Stomach (tissue), 9 donors: ENCODE measurements around the gene RASSF9. TPM values are rescaled to one million over a fixed set of nuclear protein-coding genes. Genes with fewer than 3 reads are reported as not detected.

Source experiments
- DNase-seq, 2 donors: peaks; one replicate each; pipeline versions ENCODE4 v3.0.0 to v3.0.0-alpha.2; 2013 to 2019
- H3K27ac ChIP-seq, 5 donors: fragments of 200-600 bp in 4 of 5; sonication (generic) in 4 of 5; one replicate each; pipeline ENCODE4 v1.5.1; 2013 to 2019; ENCODE audit warnings: mild to moderate bottlenecking in 1 of 5, moderate library complexity in 1 of 5
- H3K27me3 ChIP-seq, 3 donors: fragments of 200-600 bp; sonication (generic); one replicate each; pipeline ENCODE4 v1.5.1; 2017 to 2019; ENCODE audit warnings: mixed run types in 1 of 3
- H3K36me3 ChIP-seq, 4 donors: fragments of 200-600 bp; sonication (generic); 1 replicate in 3 of 4; 2 replicates in 1 of 4; pipeline ENCODE4 v1.5.1; 2016 to 2019
- H3K4me1 ChIP-seq, 4 donors: fragments of 200-600 bp; sonication (generic); one replicate each; pipeline ENCODE4 v1.5.1; 2016 to 2019
- H3K4me3 ChIP-seq, 4 donors: fragments of 200-600 bp; sonication (generic) in 3 of 4; one replicate each; pipeline ENCODE4 v1.5.1; 2016 to 2019; ENCODE audit warnings: mild to moderate bottlenecking in 1 of 4
- H3K9me3 ChIP-seq, 4 donors: fragments of 200-600 bp; sonication (generic); one replicate each; pipeline ENCODE4 v1.5.1; 2016 to 2019
- CTCF ChIP-seq, 7 experiments: fragments of 450-650 bp in 4 of 7; fragments of 200-600 bp in 3 of 7; sonication (generic) in 3 of 7; IDR thresholded peaks; one replicate each; pipeline ENCODE4 v1.5.1; 2016 to 2019; ENCODE audit warnings: antibody characterized with exemption in 7 of 7, control low read depth in 2 of 7, mild to moderate bottlenecking in 1 of 7
- EP300 ChIP-seq: sonication (generic); formaldehyde crosslinking; IDR thresholded peaks from one replicate; pipeline ENCODE4 v1.6.1; 2017; ENCODE audit warnings: antibody characterized with exemption
- POLR2A ChIP-seq, 4 donors: fragments of 450-650 bp; IDR thresholded peaks; one replicate each; pipeline ENCODE4 v1.6.1; 2016; ENCODE audit warnings: antibody characterized with exemption in 4 of 4, control low read depth in 2 of 4, mild to moderate bottlenecking in 1 of 4, moderate library complexity in 1 of 4
- POLR2AphosphoS5 ChIP-seq, 3 donors: sonication (generic); formaldehyde crosslinking; IDR thresholded peaks; one replicate each; pipeline ENCODE4 v1.6.1; 2016; ENCODE audit warnings: antibody characterized with exemption in 3 of 3
- WGBS, 5 donors: extraction: QIAGEN DNeasy Blood & Tissue Kit in 3 of 5; methylation state at CpG; one replicate each; pipeline versions ENCODE4 v1.1.5 to v1.1.7; 2013 to 2018; 5-methylcytosine and 5-hydroxymethylcytosine counted together
- intact Hi-C: fragments of 100-400 bp; cut with DNase I; formaldehyde crosslinking; loops from one replicate; pipeline ENCODE4 v1.15.1; 2023; ENCODE audit warnings: low total_unique reads
- polyA plus RNA-seq, 3 donors: library from polyadenylated mRNA; stranded (reverse); fragments of 200-250 nt; gene quantifications; one replicate each; pipeline ENCODE4 v1.2.3, GENCODE V29; 2013
- total RNA-seq, 5 donors: library from RNA; depleted of rRNA; stranded (reverse); fragments of >200 nt; gene quantifications; one replicate each; pipeline versions ENCODE4 v1.1.0 to v1.2.3, GENCODE V29; 2014 to 2016
- donor health status: healthy with polysubstance abuse.
- donor health status: Bipolar disorder and iron deficiency.
- donor health status: healthy.

The RASSF9 gene
- total and polyA plus RNA-seq, 8 donors = under 0.01 to 6.2 (median 0.58) TPM; not detected in 1

DNA sequence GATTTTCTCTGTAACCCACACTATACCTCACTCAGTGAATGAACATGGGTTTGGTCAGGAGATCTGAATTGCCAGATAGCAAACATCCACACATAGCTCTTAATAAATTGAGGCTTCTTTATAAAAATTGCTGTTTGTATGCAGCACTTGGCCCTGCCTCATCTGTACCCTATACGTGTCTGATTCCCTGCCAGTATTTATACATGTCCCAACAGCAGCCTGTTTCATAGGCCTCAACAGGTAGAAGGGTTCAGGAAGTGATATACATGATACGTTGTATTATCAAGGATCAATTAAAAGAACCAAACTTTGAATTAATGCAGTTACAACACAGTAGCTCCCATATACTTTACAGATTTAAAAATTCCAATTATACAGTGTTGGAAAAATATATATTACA is 32.3 kb downstream of the RASSF9 start:
- intact Hi-C loops = no loop called here
- H3K36me3 ChIP-seq = peaks cover 0 to 5% (median 0%) of the 10 kb centered on the region in 4 donors

GRCh38 chr12:85803231-85803630 is 33.0 kb downstream of the RASSF9 start:
- WGBS, 5 donors = 33 to 62% (median 58%) methylated on average over 1 of the region's 1 CpG
- Histone ChIP-seq H3K36me3 (peaks cover 0 to 5% (median 0%) of the 10 kb centered on the region in 4 donors), H3K4me1 (no peaks in the 10 kb centered on the region), H3K4me3 (no peak overlapping the region), H3K9me3 (no peaks in the 10 kb centered on the region), H3K27me3 (no peaks in the 10 kb centered on the region), H3K27ac (no peak overlapping the region)
- intact Hi-C loops = no loop called here
- DNase-seq = no peak
- TF ChIP-seq POLR2A (IDR thresholded peaks at IDR 0.05) (no peak), CTCF (IDR thresholded peaks at IDR 0.05) (no peak), EP300 (no peak), POLR2AphosphoS5 (IDR thresholded peaks at IDR 0.05) (no peak)

More for the DNA sequence above, 32.3 kb downstream of the RASSF9 start:
- 65 to 95% (median 85%) methylated on average over 2 of the region's 2 CpGs for WGBS, 5 donors
- no peaks in the 10 kb centered on the region for H3K27me3 ChIP-seq
- no peaks in the 10 kb centered on the region for H3K9me3 ChIP-seq
- TF ChIP-seq POLR2AphosphoS5 (IDR thresholded peaks at IDR 0.05) = no peak
- DNase-seq = no peak
- no peak overlapping the region for H3K27ac ChIP-seq
- H3K4me1 ChIP-seq = no peaks in the 10 kb centered on the region
- no peak overlapping the region for H3K4me3 ChIP-seq

DNA sequence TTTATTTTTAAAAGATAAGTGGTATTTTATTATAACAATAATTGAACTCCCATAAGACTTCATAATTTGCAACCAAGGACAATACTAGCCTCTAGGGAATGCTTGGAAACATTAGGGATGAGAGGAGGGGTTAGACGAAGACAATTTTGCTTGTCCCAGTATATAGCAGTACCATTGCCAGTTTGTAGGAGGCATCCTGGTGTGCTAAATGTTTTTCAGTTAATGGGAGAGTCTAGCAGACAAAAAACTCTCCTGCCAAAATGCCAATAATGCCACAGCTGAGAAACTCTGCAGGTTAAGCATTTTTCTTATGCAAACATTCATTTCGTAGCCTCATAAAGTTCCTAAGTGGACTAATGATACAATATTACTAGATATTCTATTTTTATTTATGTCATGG is 38.1 kb downstream of the RASSF9 start:
- Histone ChIP-seq H3K9me3 (no peaks in the 10 kb centered on the region), H3K4me1 (peaks cover 0 to 6% (median 0%) of the 10 kb centered on the region in 4 donors), H3K27ac (no peak overlapping the region), H3K4me3 (no peak overlapping the region), H3K36me3 (no peaks in the 10 kb centered on the region), H3K27me3 (no peaks in the 10 kb centered on the region)
- 78 to 82% (median 79%) methylated on average over 2 of the region's 2 CpGs for WGBS, 5 donors
- no peak for DNase-seq
- intact Hi-C loops = no loop called here
- TF ChIP-seq CTCF (IDR thresholded peaks at IDR 0.05) (no peak), POLR2A (IDR thresholded peaks at IDR 0.05) (no peak), EP300 (no peak), POLR2AphosphoS5 (IDR thresholded peaks at IDR 0.05) (no peak)

DNA sequence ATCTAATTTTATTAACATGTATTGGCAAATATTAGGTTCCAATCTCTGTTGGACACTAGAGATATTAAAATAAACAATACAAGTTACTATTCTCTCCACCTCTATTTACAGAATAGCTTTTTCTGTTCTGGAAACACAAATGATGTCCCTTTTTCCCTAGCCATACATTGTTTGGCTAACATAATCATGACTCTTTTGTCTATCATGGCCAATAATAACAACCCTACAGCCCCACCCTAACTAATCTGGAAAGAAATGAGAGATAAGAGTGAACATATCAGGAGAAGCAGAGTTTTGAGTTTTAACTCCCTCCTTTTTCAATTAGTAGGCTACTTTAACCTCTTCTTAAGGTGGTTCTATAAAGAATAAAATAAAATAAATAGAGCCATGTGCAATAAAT is 40.2 kb downstream of the RASSF9 start:
- Histone ChIP-seq H3K9me3 (no peaks in the 10 kb centered on the region), H3K27me3 (no peaks in the 10 kb centered on the region), H3K4me3 (no peak overlapping the region), H3K36me3 (no peaks in the 10 kb centered on the region), H3K27ac (no peak overlapping the region), H3K4me1 (peaks cover 0 to 6% (median 0%) of the 10 kb centered on the region in 4 donors)
- TF ChIP-seq EP300 (no peak), POLR2AphosphoS5 (IDR thresholded peaks at IDR 0.05) (no peak), CTCF (IDR thresholded peaks at IDR 0.05) (no peak), POLR2A (IDR thresholded peaks at IDR 0.05) (no peak)
- intact Hi-C loops = no loop called here
- no peak for DNase-seq

DNA sequence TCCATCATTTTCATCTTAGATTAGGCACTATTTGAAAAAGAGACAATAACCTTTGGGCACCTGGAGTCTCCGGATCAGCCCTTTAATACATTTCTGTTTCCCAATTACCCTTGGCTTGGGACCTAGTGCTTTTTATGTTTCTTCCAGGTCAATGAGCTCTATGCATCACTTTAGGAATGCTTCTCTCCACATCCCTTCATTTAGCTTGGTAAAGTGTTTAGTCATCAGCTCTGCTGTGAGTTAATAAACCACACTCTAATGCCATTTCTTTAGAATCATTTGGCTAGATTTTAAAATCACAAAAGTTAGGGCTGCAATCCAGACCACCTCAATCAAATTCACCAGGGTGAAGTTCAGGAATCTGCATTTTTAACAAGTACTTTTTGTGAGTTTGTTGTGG is 41.7 kb downstream of the RASSF9 start:
- H3K4me1 ChIP-seq = peaks cover 0 to 6% (median 0%) of the 10 kb centered on the region in 4 donors
- H3K27me3 ChIP-seq = no peaks in the 10 kb centered on the region
- intact Hi-C loops = no loop called here
- H3K36me3 ChIP-seq = no peaks in the 10 kb centered on the region
- H3K9me3 ChIP-seq = no peaks in the 10 kb centered on the region
- TF ChIP-seq EP300 (no peak), POLR2A (IDR thresholded peaks at IDR 0.05) (no peak), POLR2AphosphoS5 (IDR thresholded peaks at IDR 0.05) (no peak), CTCF (IDR thresholded peaks at IDR 0.05) (no peak)
- 92 to 100% (median 93%) methylated on average over 1 of the region's 1 CpG for WGBS, 5 donors
- no peak overlapping the region for H3K27ac ChIP-seq
- no peak overlapping the region for H3K4me3 ChIP-seq
- no peak for DNase-seq
